ENCODE measurements around the gene ZSCAN1.

GRCh38 chr19:58022283-58022660 is 11.6 kb upstream of the ZSCAN1 start:
- TF ChIP-seq ELK1 (IDR thresholded peaks at IDR 0.05; ENCODE audit: borderline replicate concordance, low read depth, low read length): no peak
- no peak for TF ChIP-seq CTCF (conservative IDR thresholded peaks at IDR 0.05; ENCODE audit: low read depth, low read length)
- TF ChIP-seq RFX5 (IDR thresholded peaks at IDR 0.05; ENCODE audit: low read depth, low read length): no peak
